CD8-positive, alpha-beta memory T cell (primary cell): ENCODE results near the gene CLDN16. TPM values are rescaled to one million over a fixed set of nuclear protein-coding genes. Genes with fewer than 3 reads are reported as not detected.

ENCODE experiments used
- CTCF ChIA-PET: fragments of 350-600 bp; sonication (Branson Sonifier 250); formaldehyde crosslinking; loops from one replicate; lab custom pipeline; 2021; ENCODE audit warnings: antibody characterized with exemption; lab: Charles Lee
- POLR2A ChIA-PET: fragments of 350-600 bp; sonication (Branson Sonifier 250); formaldehyde crosslinking; loops from one replicate; lab custom pipeline; 2021; ENCODE audit warnings: antibody characterized with exemption; lab: Charles Lee
- DNase-seq, 5 donors: peaks; one replicate each; pipeline versions ENCODE4 v3.0.0 to v3.0.0-alpha.2; 2020 to 2022; ENCODE audit warnings: mixed read lengths in 1 of 5
- H3K27ac ChIP-seq: one replicate; pipeline ENCODE4 v1.7.0; 2013; ENCODE audit warnings: low read depth, mild to moderate bottlenecking, low read length, moderate library complexity
- H3K27me3 ChIP-seq: 2 replicates; pipeline ENCODE4 v1.7.0; 2013; ENCODE audit warnings: low read length, mild to moderate bottlenecking; ENCODE audit not compliant: insufficient read depth, poor library complexity, severe bottlenecking
- H3K36me3 ChIP-seq: 2 replicates; pipeline ENCODE4 v1.7.0; 2013; ENCODE audit warnings: mild to moderate bottlenecking, low read length, moderate library complexity; ENCODE audit not compliant: insufficient read depth
- H3K4me1 ChIP-seq: 2 replicates; pipeline ENCODE4 v1.7.0; 2013; ENCODE audit warnings: mild to moderate bottlenecking, low read length, moderate library complexity; ENCODE audit not compliant: insufficient read depth
- H3K4me3 ChIP-seq: 2 replicates; pipeline ENCODE4 v1.7.0; 2013; ENCODE audit warnings: mild to moderate bottlenecking, low read length
- H3K9me3 ChIP-seq: 2 replicates; pipeline ENCODE4 v1.7.0; 2013; ENCODE audit warnings: mild to moderate bottlenecking, low read length
- H3K27ac Mint-ChIP-seq, 8 donors: one replicate each; pipeline ENCODE4 v1.8.0; 2020 to 2021; ENCODE audit warnings: mixed read lengths in 8 of 8, mild to moderate bottlenecking in 6 of 8, inconsistent platforms in 3 of 8, moderate library complexity in 3 of 8
- H3K27me3 Mint-ChIP-seq, 2 donors: one replicate each; pipeline ENCODE4 v1.8.0; 2020 to 2021; ENCODE audit warnings: mixed read lengths in 2 of 2, mild to moderate bottlenecking in 1 of 2, moderate library complexity in 1 of 2
- H3K36me3 Mint-ChIP-seq, 3 donors: one replicate each; pipeline ENCODE4 v1.8.0; 2020 to 2021; ENCODE audit warnings: mixed read lengths in 3 of 3, inconsistent platforms in 1 of 3, mild to moderate bottlenecking in 1 of 3
- H3K4me1 Mint-ChIP-seq, 3 donors: one replicate each; pipeline ENCODE4 v1.8.0; 2020 to 2021; ENCODE audit warnings: mixed read lengths in 3 of 3, inconsistent platforms in 1 of 3, mild to moderate bottlenecking in 1 of 3
- H3K4me3 Mint-ChIP-seq, 7 donors: one replicate each; pipeline ENCODE4 v1.8.0; 2020 to 2021; ENCODE audit warnings: mixed read lengths in 7 of 7, mild to moderate bottlenecking in 6 of 7, moderate library complexity in 4 of 7, inconsistent platforms in 2 of 7
- H3K9me3 Mint-ChIP-seq, 5 donors: one replicate each; pipeline ENCODE4 v1.8.0; 2020 to 2022; ENCODE audit warnings: mixed read lengths in 5 of 5, mild to moderate bottlenecking in 3 of 5, moderate library complexity in 2 of 5, inconsistent platforms in 1 of 5
- polyA plus RNA-seq: library from polyadenylated mRNA; unstranded; fragments of 300-500 nt; fragmentation: Illumina TruSeq; gene quantifications from one replicate; pipeline ENCODE4 v1.2.3, GENCODE V29; 2021
- total RNA-seq, 2 experiments: library from RNA; stranded (reverse); gene quantifications; one replicate each; pipeline ENCODE4 v1.2.3, GENCODE V29; 2021

Gene CLDN16, protein sequence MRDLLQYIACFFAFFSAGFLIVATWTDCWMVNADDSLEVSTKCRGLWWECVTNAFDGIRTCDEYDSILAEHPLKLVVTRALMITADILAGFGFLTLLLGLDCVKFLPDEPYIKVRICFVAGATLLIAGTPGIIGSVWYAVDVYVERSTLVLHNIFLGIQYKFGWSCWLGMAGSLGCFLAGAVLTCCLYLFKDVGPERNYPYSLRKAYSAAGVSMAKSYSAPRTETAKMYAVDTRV
- total RNA-seq (not detected), polyA plus RNA-seq (not detected)

DNA sequence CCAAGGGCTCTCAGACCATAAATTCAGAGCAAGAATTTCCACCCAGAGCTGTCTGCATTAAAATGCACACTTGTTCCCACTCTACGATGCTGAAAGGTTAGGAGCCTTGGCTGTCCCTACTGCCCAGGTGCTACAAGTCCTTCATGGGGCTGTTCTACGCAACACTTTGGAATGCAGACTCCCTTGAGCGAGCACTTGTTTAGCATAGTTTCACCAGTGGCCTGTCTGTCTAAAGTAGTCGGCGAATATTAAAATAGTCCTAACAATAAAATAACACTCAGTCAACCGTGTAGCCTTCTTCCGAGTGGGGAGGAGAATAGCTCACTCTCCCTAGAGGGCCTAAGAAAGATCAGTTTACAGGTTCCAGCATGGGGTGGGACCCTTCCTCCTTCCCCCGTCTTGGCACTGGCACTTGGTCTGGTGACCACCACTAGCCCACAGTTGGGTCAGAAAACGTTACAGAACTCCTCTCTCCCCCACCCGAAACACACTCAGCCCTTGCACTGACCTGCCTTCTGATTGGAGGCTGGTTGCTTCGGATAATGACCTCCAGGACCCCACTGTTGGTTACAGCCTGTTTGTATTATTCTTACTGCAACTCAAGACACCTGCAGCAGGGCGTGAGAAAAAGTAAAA, at the start of gene CLDN16:
TSS of gene CLDN16 (plus strand) at position 586 of the 636 bp plus-strand sequence. CDS start 167 bp downstream, outside the sequence.
- Histone ChIP-seq H3K9me3 (no peaks in the 10 kb centered on the region), H3K36me3 (no peaks in the 10 kb centered on the region), H3K27me3 (peaks cover 3% of the 10 kb centered on the region), H3K4me1 (no peaks in the 10 kb centered on the region), H3K4me3 (no peak within 1 kb of the TSS), H3K27ac (no peak within 1 kb of the TSS)
- peaks cover 0 to 17% of the 10 kb centered on the region in 2 donors for H3K27me3 Mint-ChIP-seq
- H3K4me3 Mint-ChIP-seq = no peak within 1 kb of the TSS
- peak within 1 kb of the TSS in 1 of 8 donors; percentile 13 for H3K27ac Mint-ChIP-seq
- no peak for DNase-seq
- H3K36me3 Mint-ChIP-seq = no peaks in the 10 kb centered on the region
- CTCF ChIA-PET = no interaction called here
- H3K4me1 Mint-ChIP-seq = no peaks in the 10 kb centered on the region
- peaks cover 0 to 2% (median 0%) of the 10 kb centered on the region in 5 donors for H3K9me3 Mint-ChIP-seq
- POLR2A ChIA-PET = no interaction called here

DNA sequence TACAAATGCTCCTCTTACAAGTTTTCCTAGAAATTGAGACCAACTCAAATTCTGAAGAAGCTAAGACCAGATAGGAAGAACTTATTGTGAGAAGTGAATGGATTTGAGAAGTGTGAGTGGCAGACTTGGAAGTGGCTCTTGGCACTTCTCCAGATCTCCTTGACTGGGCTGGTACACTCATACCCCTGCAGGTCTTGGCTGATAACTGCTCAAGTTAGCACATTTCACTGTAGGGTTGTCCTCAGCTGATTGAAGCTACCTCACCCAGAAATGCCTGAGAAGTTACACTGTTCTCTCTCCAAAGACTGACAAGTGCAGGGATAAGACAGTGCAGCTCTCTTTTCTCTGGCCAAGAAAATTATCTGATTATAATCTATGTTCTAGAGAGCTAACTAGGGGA, 49.2 kb upstream of the CLDN16 start:
- Mint-ChIP-seq H3K27me3 (peaks cover 1 to 3% of the 10 kb centered on the region in 2 donors), H3K36me3 (no peaks in the 10 kb centered on the region), H3K27ac (no peak overlapping the region), H3K9me3 (peaks cover 0 to 4% (median 0%) of the 10 kb centered on the region in 5 donors), H3K4me3 (no peak overlapping the region), H3K4me1 (no peaks in the 10 kb centered on the region)
- H3K4me3 ChIP-seq = no peak overlapping the region
- no peaks in the 10 kb centered on the region for H3K27me3 ChIP-seq
- H3K27ac ChIP-seq = no peak overlapping the region
- ChIA-PET CTCF (interaction anchor here (1.6 kb wide), 1 partner anchor 16 kb away, joined by 6 read pairs; the partner anchor contains the start of gene CLDN1), POLR2A (no interaction called here)
- H3K4me1 ChIP-seq = no peaks in the 10 kb centered on the region
- no peak for DNase-seq
- no peaks in the 10 kb centered on the region for H3K9me3 ChIP-seq
- no peaks in the 10 kb centered on the region for H3K36me3 ChIP-seq

DNA sequence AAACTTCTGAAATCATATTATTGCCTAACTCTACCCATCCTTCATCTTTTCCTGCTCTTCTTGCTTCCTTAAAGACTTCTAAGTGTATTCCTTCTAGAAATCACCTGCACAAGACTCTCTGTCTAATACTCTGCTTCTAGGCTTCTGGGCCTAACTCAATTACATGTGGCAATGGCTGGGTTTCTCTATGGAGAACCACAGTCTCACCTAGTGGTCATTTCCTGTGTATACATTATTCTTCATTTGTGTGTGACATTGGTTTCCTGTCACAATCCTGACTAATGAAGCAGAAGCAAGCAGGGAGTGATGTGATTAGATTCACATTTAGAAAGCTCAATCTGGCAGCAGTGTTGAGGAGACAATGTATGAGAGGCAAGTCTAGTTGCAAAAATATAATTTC, 48.8 kb upstream of the CLDN16 start:
- Histone ChIP-seq H3K4me3 (no peak overlapping the region), H3K36me3 (no peaks in the 10 kb centered on the region), H3K27ac (no peak overlapping the region), H3K4me1 (no peaks in the 10 kb centered on the region), H3K27me3 (no peaks in the 10 kb centered on the region), H3K9me3 (no peaks in the 10 kb centered on the region)
- no peaks in the 10 kb centered on the region for H3K36me3 Mint-ChIP-seq
- H3K9me3 Mint-ChIP-seq = peaks cover 0 to 4% (median 0%) of the 10 kb centered on the region in 5 donors
- H3K4me3 Mint-ChIP-seq = no peak overlapping the region
- no peak overlapping the region for H3K27ac Mint-ChIP-seq
- CTCF ChIA-PET = interaction anchor here (1.6 kb wide), 1 partner anchor 17 kb away, joined by 6 read pairs; the partner anchor contains the start of gene CLDN1
- no peak for DNase-seq
- POLR2A ChIA-PET = no interaction called here
- peaks cover 1 to 3% of the 10 kb centered on the region in 2 donors for H3K27me3 Mint-ChIP-seq
- no peaks in the 10 kb centered on the region for H3K4me1 Mint-ChIP-seq

DNA sequence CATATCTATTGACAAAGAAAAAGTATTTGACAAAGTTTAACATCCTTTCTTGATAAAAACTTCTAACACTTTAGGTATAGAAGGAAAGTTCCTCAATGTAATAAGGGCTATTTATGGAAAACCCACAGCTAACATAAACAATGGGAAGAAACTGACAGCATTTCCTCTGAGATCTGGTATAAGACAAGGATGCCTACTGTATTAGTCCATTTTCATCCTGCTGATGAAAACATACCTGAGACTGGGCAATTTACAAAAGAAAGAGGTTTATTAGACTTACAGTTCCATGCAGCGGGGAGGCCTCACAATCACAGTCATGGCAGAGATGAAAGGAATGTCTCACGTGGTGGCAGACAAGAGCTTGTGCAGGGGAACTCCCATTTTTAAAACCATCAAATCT, 47.9 kb upstream of the CLDN16 start:
- peaks cover 0 to 6% of the 10 kb centered on the region in 2 donors for H3K27me3 Mint-ChIP-seq
- H3K4me3 Mint-ChIP-seq = no peak overlapping the region
- H3K4me1 Mint-ChIP-seq = no peaks in the 10 kb centered on the region
- POLR2A ChIA-PET = no interaction called here
- H3K27ac ChIP-seq = no peak overlapping the region
- no peaks in the 10 kb centered on the region for H3K27me3 ChIP-seq
- H3K27ac Mint-ChIP-seq = no peak overlapping the region
- H3K4me1 ChIP-seq = no peaks in the 10 kb centered on the region
- CTCF ChIA-PET = interaction anchor here (1.1 kb wide), 1 partner anchor 18 kb away, joined by 3 read pairs; the partner anchor contains the start of gene CLDN1
- H3K36me3 Mint-ChIP-seq = no peaks in the 10 kb centered on the region
- H3K9me3 ChIP-seq = no peaks in the 10 kb centered on the region
- DNase-seq = no peak
- no peaks in the 10 kb centered on the region for H3K36me3 ChIP-seq
- H3K4me3 ChIP-seq = no peak overlapping the region
- peaks cover 0 to 4% (median 0%) of the 10 kb centered on the region in 5 donors for H3K9me3 Mint-ChIP-seq

DNA sequence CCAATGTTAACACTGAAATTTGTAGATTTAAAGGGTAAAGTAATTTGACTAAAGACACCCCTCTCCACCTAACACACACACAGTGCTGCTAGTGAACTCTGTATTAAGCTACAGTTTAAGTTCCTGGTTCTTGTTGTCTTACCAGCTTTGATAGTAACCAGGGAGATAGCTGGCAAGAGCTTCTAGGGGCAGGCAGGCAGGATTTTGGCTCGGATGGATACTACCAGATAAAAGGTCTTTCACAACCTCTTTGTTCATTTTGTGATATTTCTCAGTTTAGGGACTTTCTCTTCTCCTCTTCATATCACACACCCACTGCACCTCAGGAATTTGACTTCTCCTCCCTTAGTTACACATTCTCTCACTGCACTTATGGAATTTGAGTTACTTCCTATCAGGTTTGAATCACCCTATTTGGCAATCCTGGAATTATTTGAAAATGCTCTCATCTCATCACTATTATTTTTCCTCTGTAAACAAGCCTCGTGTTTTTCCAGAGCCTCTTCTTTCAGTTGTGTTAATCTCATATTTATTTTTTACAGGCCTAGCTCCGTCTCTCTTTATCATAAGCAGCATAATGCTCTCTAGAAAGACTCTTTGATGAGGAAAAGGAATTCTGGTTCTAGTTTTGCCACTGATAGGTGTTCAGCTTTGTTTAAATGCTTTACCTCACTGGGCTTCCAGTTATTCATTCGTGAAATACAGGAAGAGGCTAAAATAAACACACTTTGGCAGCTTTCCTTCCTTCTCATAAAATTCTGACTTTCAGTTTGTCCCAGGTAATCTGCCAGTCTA, 42.7 kb upstream of the CLDN16 start:
- POLR2A ChIA-PET = no interaction called here
- Histone ChIP-seq H3K9me3 (no peaks in the 10 kb centered on the region), H3K36me3 (no peaks in the 10 kb centered on the region), H3K4me1 (no peaks in the 10 kb centered on the region), H3K4me3 (no peak overlapping the region), H3K27ac (no peak overlapping the region), H3K27me3 (no peaks in the 10 kb centered on the region)
- Mint-ChIP-seq H3K9me3 (peaks cover 0 to 6% (median 3%) of the 10 kb centered on the region in 5 donors), H3K27ac (peak overlapping the region in 2 of 8 donors; percentile 3 to 45), H3K27me3 (peaks cover 5 to 18% of the 10 kb centered on the region in 2 donors), H3K4me1 (no peaks in the 10 kb centered on the region), H3K4me3 (no peak overlapping the region), H3K36me3 (no peaks in the 10 kb centered on the region)
- DNase-seq = no peak
- CTCF ChIA-PET = no interaction called here

DNA sequence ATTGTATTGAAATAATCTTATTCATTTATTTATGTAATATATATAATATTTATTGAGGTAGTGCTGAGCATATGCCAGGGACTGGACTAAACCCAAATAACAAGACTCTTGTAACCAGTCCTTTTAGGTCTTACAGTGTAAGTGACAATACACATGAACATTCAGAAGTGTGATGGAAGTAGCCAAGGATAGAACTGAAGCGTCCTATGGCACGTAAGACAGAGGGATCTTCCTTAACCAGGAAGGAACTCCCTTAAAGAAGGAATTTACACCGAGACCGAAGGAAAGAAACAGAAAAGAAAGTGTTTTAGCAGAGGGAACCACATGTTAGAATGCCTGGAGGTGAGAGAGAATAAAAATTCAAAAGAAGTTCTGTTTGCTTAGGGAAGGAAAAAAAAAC, 42.1 kb upstream of the CLDN16 start:
- POLR2A ChIA-PET = no interaction called here
- no peak for DNase-seq
- Histone ChIP-seq H3K9me3 (no peaks in the 10 kb centered on the region), H3K27ac (no peak overlapping the region), H3K4me1 (no peaks in the 10 kb centered on the region), H3K27me3 (no peaks in the 10 kb centered on the region), H3K36me3 (no peaks in the 10 kb centered on the region), H3K4me3 (no peak overlapping the region)
- Mint-ChIP-seq H3K36me3 (no peaks in the 10 kb centered on the region), H3K4me1 (no peaks in the 10 kb centered on the region), H3K27me3 (peaks cover 7 to 18% of the 10 kb centered on the region in 2 donors), H3K27ac (no peak overlapping the region), H3K9me3 (peaks cover 0 to 6% (median 3%) of the 10 kb centered on the region in 5 donors), H3K4me3 (no peak overlapping the region)
- CTCF ChIA-PET = no interaction called here

DNA sequence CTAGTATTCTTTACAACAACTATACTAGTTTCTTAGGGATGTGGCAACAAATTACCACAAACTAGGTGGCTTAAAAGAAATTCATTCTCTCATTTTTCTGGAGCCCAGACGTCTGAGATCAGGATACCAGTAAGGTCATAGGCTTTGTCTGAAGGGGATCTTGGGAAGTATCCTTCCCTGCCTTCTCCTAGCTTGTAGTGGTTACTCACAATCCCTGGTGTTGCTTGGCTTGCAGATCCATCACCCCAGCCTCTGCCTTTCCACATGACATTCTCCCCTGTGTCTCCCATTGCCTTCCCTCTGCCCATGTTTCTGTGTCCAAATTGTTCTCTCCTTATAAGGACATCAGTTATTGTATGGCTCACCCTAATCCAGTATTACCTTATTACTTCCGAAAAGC, 41.4 kb upstream of the CLDN16 start:
- ChIA-PET POLR2A (no interaction called here), CTCF (no interaction called here)
- Histone ChIP-seq H3K27ac (no peak overlapping the region), H3K27me3 (no peaks in the 10 kb centered on the region), H3K9me3 (no peaks in the 10 kb centered on the region), H3K4me1 (no peaks in the 10 kb centered on the region), H3K36me3 (no peaks in the 10 kb centered on the region), H3K4me3 (no peak overlapping the region)
- H3K27me3 Mint-ChIP-seq = peaks cover 10 to 18% of the 10 kb centered on the region in 2 donors
- no peak for DNase-seq
- peaks cover 0 to 6% (median 3%) of the 10 kb centered on the region in 5 donors for H3K9me3 Mint-ChIP-seq
- H3K27ac Mint-ChIP-seq = no peak overlapping the region
- no peaks in the 10 kb centered on the region for H3K36me3 Mint-ChIP-seq
- H3K4me3 Mint-ChIP-seq = no peak overlapping the region
- H3K4me1 Mint-ChIP-seq = no peaks in the 10 kb centered on the region
